Skin of body (tissue), 2 donors: ENCODE data around the gene PSMG3. TPM values are rescaled to one million over a fixed set of nuclear protein-coding genes. Genes with fewer than 3 reads are reported as not detected.
A peak's percentile ranks its signal among the peaks of the same experiment; 100 is the strongest.

Source experiments
- DNase-seq: peaks from one replicate; lab custom pipeline; 2025; lab: John Stamatoyannopoulos, UW
- total RNA-seq: library from RNA; depleted of rRNA; stranded (reverse); fragments of >200 nt; gene quantifications from one replicate; pipeline ENCODE4 v1.2.3, GENCODE V29; 2014

Gene PSMG3
- total RNA-seq, 1 donor from 2014 or later: 12.6 TPM

DNA sequence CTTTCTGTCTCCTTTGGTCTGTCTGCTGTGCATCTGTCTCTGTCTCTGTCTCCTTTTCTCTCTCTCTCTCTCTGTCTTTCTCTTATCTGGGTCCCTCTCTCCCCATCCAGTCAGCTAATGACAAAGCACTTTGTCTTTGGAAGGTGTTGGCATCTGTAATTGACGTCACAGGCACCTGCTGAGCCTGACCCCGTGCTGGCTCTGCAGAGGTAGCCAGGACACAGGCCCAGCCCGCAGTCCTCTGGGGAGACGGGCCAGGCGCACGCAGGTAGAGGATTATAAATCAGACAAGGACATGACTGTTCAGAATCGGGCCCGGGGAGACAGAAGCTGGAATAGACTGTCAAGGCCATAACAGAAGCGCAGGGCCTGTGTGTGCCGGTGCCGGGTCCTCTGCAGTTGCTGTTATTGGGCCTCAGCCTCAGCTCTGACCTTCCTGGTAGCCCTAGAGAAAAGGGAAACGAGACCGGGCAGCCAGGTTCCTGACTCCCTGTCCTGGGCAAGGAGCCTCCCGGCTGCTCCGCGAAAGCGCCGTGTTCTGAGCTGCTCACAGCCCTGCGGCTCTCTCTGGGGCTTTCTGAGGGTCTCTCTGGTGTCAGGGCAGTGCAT is 10.7 kb upstream of the PSMG3 start:
- DNase-seq: no peak

GRCh38 chr7:1579481-1580421 is 9.9 kb upstream of the PSMG3 start:
- DNase-seq: peak; percentile 49

GRCh38 chr7:1578513-1578912 is 8.7 kb upstream of the PSMG3 start:
- DNase-seq: no peak

DNA sequence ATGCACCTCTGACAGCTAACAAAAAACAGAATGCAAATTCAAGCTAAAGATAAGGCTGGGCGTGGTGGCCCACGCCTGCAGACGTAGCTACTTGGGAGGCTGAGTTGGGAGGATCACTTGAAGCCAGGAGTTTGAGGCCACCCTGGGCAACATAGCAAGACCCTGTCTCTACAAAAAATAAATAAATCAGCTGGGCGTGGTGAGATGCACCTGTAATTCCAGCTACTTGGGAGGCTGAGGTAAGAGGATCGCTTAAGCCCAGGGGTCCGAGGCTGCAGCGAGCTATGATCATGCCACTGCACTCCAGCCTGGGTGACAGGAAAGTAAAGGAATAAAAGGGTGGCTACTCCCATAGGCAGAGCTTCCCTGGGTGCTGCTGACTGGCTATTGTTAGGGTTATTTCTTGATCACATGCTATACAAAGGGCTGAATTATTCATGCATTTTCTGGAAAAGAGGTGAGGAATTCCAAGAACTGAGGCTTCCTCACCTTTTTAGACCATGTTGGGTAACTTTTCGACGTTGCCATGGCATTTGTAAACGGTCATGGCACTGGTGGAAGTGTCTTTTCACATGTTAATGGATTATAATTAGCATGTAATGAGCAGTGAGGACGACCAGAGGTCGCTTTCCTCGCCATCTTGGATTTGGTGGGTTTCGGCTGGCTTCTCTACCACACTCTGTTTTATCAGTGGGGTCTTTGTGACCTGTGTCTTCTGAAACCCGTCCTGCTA is 6.9 kb upstream of the PSMG3 start:
- DNase-seq: no peak

- no peak for DNase-seq
These were observed 6.0 kb upstream of the PSMG3 start for GRCh38 chr7:1575809-1576208.

GRCh38 chr7:1572111-1572822 is 2.4 kb upstream of the PSMG3 start:
- no peak for DNase-seq

DNA sequence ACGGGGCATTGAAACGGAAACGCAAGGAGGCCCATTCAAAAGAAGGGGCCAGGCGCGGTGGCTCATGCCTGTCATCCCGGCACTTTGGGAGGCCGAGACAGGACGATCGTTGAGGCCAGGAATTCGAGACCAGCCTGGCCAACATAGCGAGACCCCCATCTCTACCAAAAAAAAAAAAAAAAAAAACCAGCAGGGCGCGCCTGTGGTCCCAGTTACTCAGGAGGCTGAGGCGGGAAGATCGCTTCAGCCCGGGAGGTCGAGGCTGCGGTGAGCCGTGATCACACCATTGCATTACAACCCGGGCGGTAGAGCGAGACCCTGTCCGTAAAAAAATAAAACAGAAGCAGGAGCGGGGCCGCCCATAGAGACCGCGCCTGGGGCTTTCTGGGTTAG is 396 bp downstream of the PSMG3 start:
- no peak for DNase-seq

DNA sequence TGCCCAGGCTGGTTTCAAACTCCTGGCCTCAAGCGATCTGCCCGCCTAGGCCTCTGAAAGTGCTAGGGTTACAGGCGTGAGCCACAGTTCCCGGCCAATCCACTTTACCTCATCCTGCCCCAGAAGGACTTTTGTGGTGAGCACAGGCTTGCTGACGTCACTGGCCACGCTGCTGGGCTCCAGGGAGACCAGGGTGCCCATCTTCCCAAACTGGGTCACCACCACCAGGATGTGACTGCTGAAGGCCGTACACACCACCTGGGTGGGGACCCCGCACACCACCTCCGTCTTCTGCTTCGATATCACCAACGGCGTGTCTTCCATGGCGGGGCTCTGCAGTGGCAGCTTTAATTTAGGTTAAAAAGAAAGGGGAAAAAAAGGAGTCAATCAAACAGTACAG is 816 bp downstream of the PSMG3 start:
- no peak for DNase-seq

DNA sequence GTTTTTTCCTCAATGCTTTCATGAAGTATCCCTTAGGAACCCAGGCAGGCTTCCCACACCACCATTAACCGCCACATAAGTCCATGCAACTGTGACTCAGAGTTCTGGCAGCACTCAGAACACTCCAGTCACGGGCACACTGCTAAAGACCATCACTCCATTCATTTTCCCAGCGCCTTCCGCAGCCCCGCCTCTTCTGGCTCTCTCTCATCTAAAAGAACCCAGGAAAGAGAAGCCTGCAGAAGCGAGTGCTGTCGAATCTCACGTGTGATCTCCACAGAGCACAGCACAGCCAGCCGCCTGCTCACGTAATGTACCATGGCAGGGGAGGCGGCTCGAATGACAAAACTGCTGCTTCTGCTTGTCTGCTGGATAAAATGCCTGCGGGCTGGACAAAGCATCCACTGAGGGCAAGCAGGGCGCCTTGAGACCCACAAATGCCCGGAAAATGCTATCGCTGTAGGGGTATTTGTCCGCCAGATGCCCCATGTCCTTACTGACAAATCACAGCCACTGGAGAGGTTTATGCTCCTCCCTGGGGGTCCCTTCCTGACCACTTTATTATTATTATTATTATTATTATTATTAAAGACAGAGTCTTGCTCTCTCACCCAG is 1.8 kb downstream of the PSMG3 start:
- DNase-seq: no peak

- peak; percentile 18 for DNase-seq
These were observed 2.6 kb downstream of the PSMG3 start for GRCh38 chr7:1567049-1567771.

GRCh38 chr7:1566687-1567048 is 3.2 kb downstream of the PSMG3 start:
- DNase-seq: no peak

- no peak for DNase-seq
These were observed 5.2 kb downstream of the PSMG3 start for GRCh38 chr7:1564603-1565022.

- DNase-seq: no peak
These were observed 5.7 kb downstream of the PSMG3 start for GRCh38 chr7:1563981-1564602.

GRCh38 chr7:1562597-1563051 is 7.2 kb downstream of the PSMG3 start:
- DNase-seq: peak; percentile 60

- DNase-seq: no peak
These were observed 7.7 kb downstream of the PSMG3 start for GRCh38 chr7:1562116-1562515.

- no peak for DNase-seq
These were observed 8.5 kb downstream of the PSMG3 start for GRCh38 chr7:1561036-1561940.

- DNase-seq: no peak
These were observed 9.2 kb downstream of the PSMG3 start for GRCh38 chr7:1560620-1561031.

DNA sequence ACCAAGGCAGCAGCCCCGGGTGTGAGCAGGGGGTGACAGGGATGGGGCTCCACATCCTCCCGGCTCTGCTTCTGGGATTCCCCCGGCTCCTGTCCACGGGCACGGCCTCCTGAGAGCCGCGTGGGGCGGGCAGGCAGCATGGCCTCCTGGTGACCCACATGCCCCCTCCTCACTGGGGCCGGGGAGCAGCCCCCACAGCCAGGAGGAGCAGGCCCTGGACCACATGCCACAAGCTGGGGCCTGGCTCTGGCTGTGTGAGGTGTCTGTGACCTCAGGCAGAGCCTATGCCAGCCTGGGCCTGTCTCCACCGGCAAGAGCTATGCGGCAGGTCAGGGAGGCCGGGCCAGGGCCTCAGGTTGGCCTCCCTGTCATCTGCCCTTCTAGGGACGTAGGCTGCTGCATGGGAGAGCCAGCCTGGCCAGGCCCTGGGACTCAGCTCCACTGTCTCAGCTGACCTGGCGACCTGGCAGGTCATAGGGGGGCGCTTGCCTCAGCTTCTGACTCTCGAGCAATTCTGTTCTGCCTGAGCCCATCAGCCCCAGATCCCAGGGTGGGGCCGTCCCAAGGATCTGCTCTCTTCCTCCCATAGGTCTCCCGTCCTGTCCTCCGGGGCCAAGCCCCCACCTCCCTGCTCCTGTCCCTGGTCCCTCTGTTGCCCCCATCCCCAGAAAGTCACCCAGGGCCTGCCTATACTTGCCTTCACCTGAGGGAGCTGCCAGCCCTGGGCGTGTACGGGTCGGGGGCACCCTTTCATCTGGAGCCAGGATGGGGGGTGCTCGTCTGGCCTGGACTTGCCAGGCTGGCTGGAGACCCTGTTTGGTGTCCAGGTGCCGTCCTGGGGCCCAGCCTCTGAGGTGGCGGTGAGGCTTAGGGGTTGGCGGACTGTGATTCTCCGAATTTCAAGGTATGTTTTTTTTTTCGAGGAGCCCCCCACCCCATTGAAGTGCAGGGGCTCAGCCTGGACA is 9.9 kb downstream of the PSMG3 start:
- no peak for DNase-seq
